Fibroblast of villous mesenchyme (primary cell): ENCODE measurements around the gene COMT. TPM values are rescaled to one million over a fixed set of nuclear protein-coding genes. Genes with fewer than 3 reads are reported as not detected.
A peak's percentile ranks its signal among the peaks of the same experiment; 100 is the strongest.

Experiments
- DNase-seq: peaks from one replicate; pipeline ENCODE4 v3.0.0-alpha.2; 2010; ENCODE audit warnings: low read depth
- H3K4me3 ChIP-seq: 2 replicates; pipeline ENCODE4 v1.5.1; 2011; ENCODE audit warnings: low read depth, mild to moderate bottlenecking, low read length
- CTCF ChIP-seq: IDR thresholded peaks from 2 replicates; pipeline ENCODE4 v1.5.1; 2012; ENCODE audit warnings: low read depth, mild to moderate bottlenecking, low read length; ENCODE audit not compliant: insufficient read depth
- total RNA-seq: library from RNA; depleted of rRNA; stranded (reverse); fragments of >200 nt; gene quantifications from 2 replicates; pipeline ENCODE4 v1.2.3, GENCODE V29; 2012

The COMT gene
- total RNA-seq, 1 donor: 173 TPM

GRCh38 chr22:19972652-19973550 lies 31.3 kb downstream of the COMT start:
- no peak overlapping the region for H3K4me3 ChIP-seq
- no peak for TF ChIP-seq CTCF
- DNase-seq: no peak

- DNase-seq: no peak
- no peak for TF ChIP-seq CTCF
- no peak overlapping the region for H3K4me3 ChIP-seq
Measured at GRCh38 chr22:19973551-19974267, 32.1 kb downstream of the COMT start.

- H3K4me3 ChIP-seq: no peak overlapping the region
- peak; percentile 65 for DNase-seq
- no peak for TF ChIP-seq CTCF
Measured at GRCh38 chr22:19974268-19974861, 32.8 kb downstream of the COMT start.

GRCh38 chr22:19974935-19975706 lies 33.5 kb downstream of the COMT start:
- DNase-seq: no peak
- H3K4me3 ChIP-seq: no peak overlapping the region
- no peak for TF ChIP-seq CTCF

GRCh38 chr22:19975707-19976035 lies 34.1 kb downstream of the COMT start:
- TF ChIP-seq CTCF: no peak
- DNase-seq: no peak
- H3K4me3 ChIP-seq: no peak overlapping the region

- no peak for TF ChIP-seq CTCF
Measured at GRCh38 chr22:19976671-19977070, 35.1 kb downstream of the COMT start.

More at GRCh38 chr22:19976671-19977070, 35.1 kb downstream of the COMT start:
- H3K4me3 ChIP-seq: no peak overlapping the region
- no peak for DNase-seq
